Adrenal gland (tissue), 12 donors: ENCODE results near the gene SOX18. TPM values are rescaled to one million over a fixed set of nuclear protein-coding genes. Genes with fewer than 3 reads are reported as not detected.
"Not testable (repeated sequence)": the region's sequence is repeated elsewhere in the genome, so short reads cannot be mapped to it uniquely, and the experiment has no call there.

Experiments
- DNase-seq, 7 donors: peaks; one replicate each; pipeline ENCODE4 v3.0.0-alpha.2; 2019 to 2020
- H3K27ac ChIP-seq, 5 donors: fragments of 200-600 bp; sonication (generic) in 4 of 5; 1 replicate in 3 of 5; 2 replicates in 2 of 5; pipeline versions ENCODE4 v1.5.1 to v1.8.0; 2016 to 2020; ENCODE audit warnings: mild to moderate bottlenecking in 1 of 5
- H3K27me3 ChIP-seq: fragments of 200-600 bp; 2 replicates; pipeline ENCODE4 v1.8.0; 2021
- H3K36me3 ChIP-seq, 2 donors: fragments of 200-600 bp; replicated peaks in 1 of 2; 1 replicate in 1 of 2; 2 replicates in 1 of 2; pipeline versions ENCODE4 v1.5.1 to v1.8.0; 2018 to 2022
- H3K4me1 ChIP-seq, 2 donors: fragments of 200-600 bp; replicated peaks in 1 of 2; 1 replicate in 1 of 2; 2 replicates in 1 of 2; pipeline versions ENCODE4 v1.5.1 to v1.8.0; 2018 to 2021
- H3K4me3 ChIP-seq, 4 donors: fragments of 200-600 bp; sonication (generic) in 3 of 4; one replicate each; pipeline ENCODE4 v1.5.1; 2016 to 2018
- H3K9me3 ChIP-seq, 3 donors: fragments of 200-600 bp; sonication (generic) in 1 of 3; replicated peaks in 1 of 3; 1 replicate in 2 of 3; 2 replicates in 1 of 3; pipeline versions ENCODE4 v1.5.1 to v1.8.0; 2016 to 2021
- CTCF ChIP-seq, 6 experiments: fragments of 450-650 bp in 4 of 6; fragments of 200-600 bp in 2 of 6; sonication (generic) in 1 of 6; IDR thresholded peaks; 1 replicate in 5 of 6; 2 replicates in 1 of 6; pipeline versions ENCODE4 v1.5.1 to v1.8.0; 2016 to 2021; ENCODE audit warnings: antibody characterized with exemption in 6 of 6, mild to moderate bottlenecking in 2 of 6, moderate library complexity in 1 of 6
- POLR2A ChIP-seq, 2 donors: fragments of 450-650 bp; IDR thresholded peaks; one replicate each; pipeline ENCODE4 v1.6.1; 2017; ENCODE audit warnings: antibody characterized with exemption in 2 of 2, mild to moderate bottlenecking in 2 of 2, moderate library complexity in 1 of 2
- WGBS, 4 donors: extraction: QIAGEN DNeasy Blood & Tissue Kit in 2 of 4; methylation state at CpG; one replicate each; pipeline versions ENCODE4 v1.1.5 to v1.1.7; 2013 to 2017; 5-methylcytosine and 5-hydroxymethylcytosine counted together
- intact Hi-C, 2 donors: fragments of 100-400 bp; cut with DNase I; formaldehyde crosslinking; loops; one replicate each; pipeline versions ENCODE4 v1.14.1 to v1.15.0; 2022 to 2023
- polyA plus RNA-seq, 3 donors: library from polyadenylated mRNA; stranded (reverse); fragments of 200-250 nt in 2 of 3; fragments of 350-450 nt in 1 of 3; fragmentation: Illumina TruSeq in 1 of 3; extraction: RNeasy Lipid Tissue Mini Kit (QIAGEN cat#74804) in 1 of 3; gene quantifications; one replicate each; pipeline ENCODE4 v1.2.3, GENCODE V29; 2013 to 2014
- total RNA-seq, 9 donors: library from RNA; depleted of rRNA in 4 of 9; stranded (reverse); fragments of >200 nt in 4 of 9; fragments of 120-200 nt in 1 of 9; fragmentation: NEBNext Ultra II Directional in 1 of 9; extraction: Animal tissue kit (Norgen Biotek cat#: 25700) in 1 of 9; gene quantifications; one replicate each; pipeline versions ENCODE4 v1.1.0 to v1.2.4, GENCODE V29; 2013 to 2023
- donor health status: healthy with polysubstance abuse.
- donor health status: Bipolar disorder and iron deficiency.
- donor health status: DM: yes; HTN: yes; CAD: no.
- donor health status: DM: no; HTN: no; CAD: no.
- donor health status: DM: no; HTN: no; CAD: no.
- donor health status: DM: yes; HTN: yes; CAD: no.

Gene SOX18
- total and polyA plus RNA-seq, 12 donors: 0.59 to 51.0 (median 23.3) TPM

- H3K4me3 ChIP-seq: no peak overlapping the region
- no peaks in the 10 kb centered on the region for H3K4me1 ChIP-seq
- no peak for DNase-seq
- no peaks in the 10 kb centered on the region for H3K9me3 ChIP-seq
- WGBS, 4 donors: 17 to 58% (median 26%) methylated on average over 3 to 16 of the region's 16 CpGs
- intact Hi-C loops: no loop called here
- no peaks in the 10 kb centered on the region for H3K27me3 ChIP-seq
- TF ChIP-seq CTCF (IDR thresholded peaks at IDR 0.05) (no peak), POLR2A (IDR thresholded peaks at IDR 0.05) (no peak)
- H3K27ac ChIP-seq: no peak overlapping the region
- H3K36me3 ChIP-seq: no peaks in the 10 kb centered on the region
Measured at GRCh38 chr20:64091770-64092169, 42.3 kb upstream of the SOX18 start.

GRCh38 chr20:64091340-64091739 lies 41.9 kb upstream of the SOX18 start:
- no peak for TF ChIP-seq POLR2A (IDR thresholded peaks at IDR 0.05)
- no peak for TF ChIP-seq CTCF (IDR thresholded peaks at IDR 0.05)
- 72 to 96% (median 76%) methylated on average over 4 to 19 of the region's 19 CpGs for WGBS, 4 donors
- H3K27ac ChIP-seq: no peak overlapping the region
- H3K4me3 ChIP-seq: no peak overlapping the region
- intact Hi-C loops: no loop called here
- H3K4me1 ChIP-seq: no peaks in the 10 kb centered on the region
- H3K9me3 ChIP-seq: no peaks in the 10 kb centered on the region
- DNase-seq: no peak
- H3K36me3 ChIP-seq: no peaks in the 10 kb centered on the region
- no peaks in the 10 kb centered on the region for H3K27me3 ChIP-seq

- Histone ChIP-seq H3K27ac (no peak overlapping the region), H3K27me3 (no peaks in the 10 kb centered on the region), H3K4me3 (no peak overlapping the region), H3K4me1 (no peaks in the 10 kb centered on the region), H3K36me3 (no peaks in the 10 kb centered on the region), H3K9me3 (no peaks in the 10 kb centered on the region)
- no peak for DNase-seq
- TF ChIP-seq CTCF (IDR thresholded peaks at IDR 0.05): no peak
- no peak for TF ChIP-seq POLR2A (IDR thresholded peaks at IDR 0.05)
- WGBS, 4 donors: 60 to 70% (median 63%) methylated on average over 5 to 10 of the region's 10 CpGs
- intact Hi-C loops: no loop called here
Measured at GRCh38 chr20:64090165-64090564, 40.7 kb upstream of the SOX18 start.

GRCh38 chr20:64088586-64088985 lies 39.1 kb upstream of the SOX18 start:
- H3K9me3 ChIP-seq, intact Hi-C loops, H3K4me3 ChIP-seq, H3K27me3 ChIP-seq, DNase-seq, H3K36me3 ChIP-seq, H3K27ac ChIP-seq: not testable (repeated sequence)
- H3K4me1 ChIP-seq: peaks cover 6 to 10% of the 10 kb centered on the region in 2 donors

GRCh38 chr20:64087226-64087825 lies 37.9 kb upstream of the SOX18 start:
- H3K4me3 ChIP-seq, H3K9me3 ChIP-seq, H3K27ac ChIP-seq, DNase-seq, H3K36me3 ChIP-seq, H3K27me3 ChIP-seq, intact Hi-C loops: not testable (repeated sequence)
- peaks cover 6 to 18% of the 10 kb centered on the region in 2 donors for H3K4me1 ChIP-seq
- 94 to 97% (median 96%) methylated on average over 6 to 10 of the region's 36 CpGs for WGBS, 4 donors
